GM13977 (cell line): ENCODE results near the gene CHST11.

Source experiments
- DNase-seq: peaks from one replicate; pipeline ENCODE4 v3.0.0; 2012; ENCODE audit warnings: low spot score
- in situ Hi-C: fragments of 300-500 bp; cut with MboI; formaldehyde crosslinking; loops from one replicate; pipeline ENCODE4 v1.12.0; 2022; ENCODE audit warnings: low sequenced_read_pairs, low pct_unique_long_range_greater_than_20kb, mixed read lengths, inconsistent platforms; ENCODE audit not compliant: unreplicated experiment
- TF ChIP-seq, protein P1 (sequence below): IDR thresholded peaks from 2 replicates; pipeline ENCODE4 v1.5.1; 2012; ENCODE audit warnings: mild to moderate bottlenecking, control low read depth; ENCODE audit not compliant: insufficient read depth; ENCODE audit errors: extremely low read depth, missing control alignments

CHST11 gene

DNA sequence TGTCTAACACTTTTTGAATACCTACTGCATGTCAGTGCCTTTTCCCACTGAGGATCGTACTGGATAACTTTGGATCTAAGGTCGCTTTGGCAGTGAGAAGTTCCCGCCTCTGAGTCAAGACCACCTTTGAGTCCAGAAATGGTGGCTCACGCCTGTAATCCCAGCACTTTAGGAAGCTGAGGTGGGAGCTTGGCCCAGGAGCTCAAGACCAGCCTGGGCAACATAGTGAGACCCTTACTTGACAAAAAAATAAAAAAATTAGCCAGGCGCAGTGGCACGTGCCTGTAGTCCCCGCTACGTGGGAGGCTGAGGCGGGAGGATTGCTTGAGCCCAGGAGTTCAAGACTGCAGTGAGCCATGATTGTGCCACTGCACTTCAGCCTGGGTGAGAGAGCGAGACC, 61.1 kb downstream of the CHST11 start:
- DNase-seq: no peak
- TF ChIP-seq, protein P1, sequence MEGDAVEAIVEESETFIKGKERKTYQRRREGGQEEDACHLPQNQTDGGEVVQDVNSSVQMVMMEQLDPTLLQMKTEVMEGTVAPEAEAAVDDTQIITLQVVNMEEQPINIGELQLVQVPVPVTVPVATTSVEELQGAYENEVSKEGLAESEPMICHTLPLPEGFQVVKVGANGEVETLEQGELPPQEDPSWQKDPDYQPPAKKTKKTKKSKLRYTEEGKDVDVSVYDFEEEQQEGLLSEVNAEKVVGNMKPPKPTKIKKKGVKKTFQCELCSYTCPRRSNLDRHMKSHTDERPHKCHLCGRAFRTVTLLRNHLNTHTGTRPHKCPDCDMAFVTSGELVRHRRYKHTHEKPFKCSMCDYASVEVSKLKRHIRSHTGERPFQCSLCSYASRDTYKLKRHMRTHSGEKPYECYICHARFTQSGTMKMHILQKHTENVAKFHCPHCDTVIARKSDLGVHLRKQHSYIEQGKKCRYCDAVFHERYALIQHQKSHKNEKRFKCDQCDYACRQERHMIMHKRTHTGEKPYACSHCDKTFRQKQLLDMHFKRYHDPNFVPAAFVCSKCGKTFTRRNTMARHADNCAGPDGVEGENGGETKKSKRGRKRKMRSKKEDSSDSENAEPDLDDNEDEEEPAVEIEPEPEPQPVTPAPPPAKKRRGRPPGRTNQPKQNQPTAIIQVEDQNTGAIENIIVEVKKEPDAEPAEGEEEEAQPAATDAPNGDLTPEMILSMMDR: no peak
- in situ Hi-C loops: no loop called here

DNA sequence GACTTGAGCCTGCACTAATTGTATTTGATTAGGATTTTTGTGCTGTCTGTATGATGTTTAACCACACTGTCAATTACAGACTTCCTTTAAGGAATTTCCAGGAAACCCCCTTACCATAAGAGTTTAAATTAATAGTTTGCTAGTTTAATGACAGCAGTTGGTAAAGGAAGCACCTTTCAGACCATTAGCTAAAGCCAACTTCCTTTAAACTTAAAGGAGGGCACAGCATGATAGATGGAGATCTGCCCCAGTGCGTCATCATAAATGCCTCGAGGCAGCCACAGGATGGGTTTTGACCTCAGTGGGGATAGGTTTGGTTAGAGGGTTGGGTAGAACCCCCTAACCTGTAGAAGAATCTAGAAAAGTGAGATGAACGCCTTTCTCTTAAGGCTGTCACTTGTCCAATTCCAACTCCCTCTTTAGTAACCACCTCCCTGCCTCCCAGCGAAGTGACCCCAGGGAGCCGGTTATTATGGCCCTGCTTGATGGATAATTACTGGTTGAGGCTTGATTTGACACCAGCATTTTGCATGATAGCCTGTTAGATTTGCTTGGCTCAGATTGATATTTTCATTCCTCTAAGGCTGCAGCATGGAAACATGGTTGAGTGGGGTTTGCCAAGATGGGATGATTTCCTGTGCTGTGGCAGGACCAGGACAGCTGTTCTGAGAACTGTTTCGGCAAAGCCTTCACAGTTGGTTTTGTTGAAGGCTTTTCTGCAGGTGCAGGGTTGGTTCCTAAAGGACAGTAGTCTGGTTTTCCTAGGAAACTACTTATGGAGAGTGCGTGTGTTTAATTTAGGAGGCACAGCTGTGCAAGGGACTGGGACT, 62.7 kb downstream of the CHST11 start:
- no peak for DNase-seq
- in situ Hi-C loops: no loop called here
- TF ChIP-seq, protein P1: no peak

DNA sequence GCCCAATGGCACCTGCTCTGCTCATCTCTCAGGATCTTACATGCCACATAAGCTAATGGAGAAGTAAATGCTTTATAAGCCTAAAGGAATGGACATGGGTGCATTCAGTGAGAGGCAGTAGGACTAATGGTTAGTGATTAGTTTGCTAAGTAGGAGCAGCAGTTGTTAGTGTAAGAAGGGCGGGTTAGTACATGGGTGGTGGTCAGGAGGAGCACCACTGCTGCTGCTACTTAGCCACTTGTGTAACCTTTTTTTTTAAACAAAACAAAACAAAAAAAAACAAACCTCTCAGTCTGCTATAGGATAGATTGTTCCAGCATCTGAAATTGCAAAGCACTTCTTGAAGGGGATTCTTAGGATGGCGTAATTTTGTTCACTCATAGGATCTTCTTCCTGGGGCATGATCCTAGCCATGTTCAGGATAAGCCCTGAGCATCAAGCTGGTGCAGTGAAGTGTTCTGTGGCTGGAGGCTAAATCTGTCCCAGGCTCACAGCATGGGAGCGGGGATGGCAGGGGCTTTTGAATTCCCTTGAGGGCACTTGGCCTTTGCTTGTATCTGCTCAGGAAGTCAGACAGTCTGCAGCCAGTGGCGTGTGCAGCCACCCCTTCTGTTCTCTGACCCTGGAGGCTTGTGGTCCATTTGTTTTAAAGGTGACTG, 63.6 kb downstream of the CHST11 start:
- in situ Hi-C loops: no loop called here
- TF ChIP-seq, protein P1: no peak
- DNase-seq: no peak

DNA sequence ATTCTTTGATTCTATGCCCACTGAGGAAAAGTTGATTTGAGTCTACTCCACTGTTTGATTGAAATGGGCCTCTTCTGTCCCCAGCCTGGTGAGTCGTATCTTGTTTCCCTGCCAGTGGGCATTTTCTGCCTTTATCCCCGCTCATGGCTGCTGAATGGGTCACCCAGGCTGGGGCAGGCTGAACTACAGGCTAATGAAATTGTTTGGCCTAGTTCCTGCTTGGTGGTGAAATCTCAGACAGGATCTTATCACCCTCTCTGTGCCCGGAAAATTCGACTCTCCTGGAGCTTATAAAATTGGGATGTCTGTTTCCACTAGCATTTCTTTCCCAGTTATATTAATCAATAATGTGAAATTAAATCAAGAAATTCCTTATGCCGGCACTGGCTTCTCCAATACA, 65.0 kb downstream of the CHST11 start:
- TF ChIP-seq, protein P1: no peak
- DNase-seq: no peak
- in situ Hi-C loops: no loop called here

DNA sequence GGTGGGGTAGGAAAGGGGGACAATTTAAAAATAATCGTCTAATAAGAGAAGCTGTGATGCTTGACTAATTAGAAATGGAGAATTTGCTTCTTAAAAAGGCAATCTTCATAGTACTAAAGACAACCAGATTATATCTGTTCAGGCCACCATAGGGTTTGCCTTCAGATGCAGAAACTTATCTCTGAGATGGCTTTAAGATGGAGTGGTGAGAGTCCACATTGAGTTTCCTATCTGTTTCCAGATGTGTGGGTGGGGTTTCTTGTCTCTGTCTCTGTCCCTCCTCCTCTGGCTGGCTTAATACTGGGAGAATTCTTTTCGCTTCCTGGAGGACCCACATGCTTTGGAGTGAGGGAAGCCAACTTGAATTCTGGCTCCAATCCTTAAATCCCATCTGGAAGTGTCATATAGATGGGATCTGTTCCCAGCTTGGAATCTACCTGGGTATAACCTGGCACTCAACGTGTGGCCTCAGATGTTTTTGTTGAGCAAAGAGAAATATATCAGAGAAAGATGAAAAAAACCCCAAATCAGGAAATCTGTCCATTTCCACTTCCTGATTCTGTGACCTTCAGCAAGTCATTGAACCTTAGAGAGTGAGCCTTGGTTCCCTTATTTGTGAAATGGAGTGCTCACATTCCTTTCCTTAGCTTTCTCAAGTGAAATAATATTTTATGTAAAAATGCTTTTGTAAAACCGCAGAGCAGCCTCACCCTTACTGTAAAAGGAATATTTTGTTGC, 66.4 kb downstream of the CHST11 start:
- no peak for DNase-seq
- in situ Hi-C loops: no loop called here
- TF ChIP-seq, protein P1: no peak

DNA sequence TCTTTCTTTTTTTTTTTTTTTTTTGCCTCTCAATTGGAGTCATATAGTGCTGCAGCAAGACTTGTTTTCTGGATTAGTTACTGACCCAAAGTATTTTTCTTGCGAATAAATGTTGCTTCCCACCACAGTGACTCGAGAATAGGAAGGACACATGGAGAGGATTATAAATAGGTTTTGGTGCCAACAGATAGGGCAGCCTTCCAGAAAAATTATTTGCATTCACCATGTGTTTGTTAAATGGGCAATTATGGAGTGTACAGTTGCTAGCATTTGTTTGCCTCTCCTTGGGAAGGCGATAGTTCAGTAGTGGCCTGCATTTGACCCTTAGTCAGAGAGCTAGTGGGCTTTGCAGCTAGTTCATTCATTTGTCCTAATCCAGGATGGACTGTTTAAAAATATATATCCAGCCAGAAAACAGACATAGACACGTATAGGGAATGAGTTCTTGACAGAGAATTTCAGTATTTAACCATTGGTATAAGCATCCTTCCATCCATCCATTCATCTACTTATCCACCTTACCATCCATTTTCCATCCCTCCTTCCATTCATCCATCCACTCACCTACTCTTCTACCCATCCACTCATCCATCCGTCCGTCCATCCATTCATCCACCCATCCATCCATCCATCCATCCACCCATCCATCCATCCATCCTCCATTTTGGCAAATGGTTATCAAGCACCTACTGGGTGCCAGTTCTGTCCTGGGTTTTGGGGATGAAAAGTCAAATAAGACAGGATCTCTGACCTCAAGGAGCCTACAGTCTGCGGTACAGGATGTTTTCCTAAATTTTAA, 67.5 kb downstream of the CHST11 start:
- TF ChIP-seq, protein P1: no peak
- no peak for DNase-seq
- in situ Hi-C loops: no loop called here
